ENCODE measurements around the gene SUSD1. TPM values are rescaled to one million over a fixed set of nuclear protein-coding genes. Genes with fewer than 3 reads are reported as not detected.

The SUSD1 gene
- total and polyA plus RNA-seq, 2 experiments from 2014 or later = 18.5 to 30.5 TPM

- no peaks in the 10 kb centered on the region for H4K20me1 ChIP-seq (ENCODE audit: insufficient read depth, poor library complexity, severe bottlenecking)
- H3K4me2 ChIP-seq = no peak overlapping the region
- no peak for DNase-seq (ENCODE audit: low spot score)
- TF ChIP-seq EZH2phosphoT487 (IDR thresholded peaks at IDR 0.05; ENCODE audit: low read depth, severe bottlenecking, unreplicated experiment) (no peak), CTCF (IDR thresholded peaks at IDR 0.05; ENCODE audit: poor library complexity) (no peak), EZH2 (IDR thresholded peaks at IDR 0.05; ENCODE audit: borderline replicate concordance) (no peak)
- H3K27ac ChIP-seq = no peak overlapping the region
- H3K4me3 ChIP-seq = no peak overlapping the region
- H3K9me2 ChIP-seq (replicated peaks; ENCODE audit: insufficient read depth) = no peaks in the 10 kb centered on the region
- WGBS (ENCODE audit: low lambda C conversion rate, missing lambda C conversion rate) = 92% methylated on average over 4 of the region's 4 CpGs
- peaks cover 15% of the 10 kb centered on the region for H3K4me1 ChIP-seq (ENCODE audit: insufficient read depth)
- no peaks in the 10 kb centered on the region for H3K27me3 ChIP-seq
- H3K9me3 ChIP-seq (ENCODE audit: low read depth) = no peaks in the 10 kb centered on the region
- H3K79me2 ChIP-seq = peaks cover 67% of the 10 kb centered on the region
- H3K36me3 ChIP-seq (replicated peaks; ENCODE audit: insufficient read depth, low read depth) = no peaks in the 10 kb centered on the region
- no peak overlapping the region for H2AFZ ChIP-seq
Measured at GRCh38 chr9:112158656-112159367, 16.3 kb downstream of the SUSD1 start.

- WGBS (ENCODE audit: low lambda C conversion rate, missing lambda C conversion rate) = 97% methylated on average over 5 of the region's 5 CpGs
- no peak for DNase-seq (ENCODE audit: low spot score)
- Histone ChIP-seq H3K27ac (no peak overlapping the region), H4K20me1 (ENCODE audit: insufficient read depth, poor library complexity, severe bottlenecking) (no peaks in the 10 kb centered on the region), H3K4me2 (no peak overlapping the region), H3K4me1 (ENCODE audit: insufficient read depth) (peaks cover 7% of the 10 kb centered on the region), H2AFZ (no peak overlapping the region), H3K4me3 (no peak overlapping the region), H3K9me2 (replicated peaks; ENCODE audit: insufficient read depth) (no peaks in the 10 kb centered on the region), H3K27me3 (no peaks in the 10 kb centered on the region), H3K79me2 (peaks cover 58% of the 10 kb centered on the region), H3K36me3 (replicated peaks; ENCODE audit: insufficient read depth, low read depth) (no peaks in the 10 kb centered on the region), H3K9me3 (ENCODE audit: low read depth) (no peaks in the 10 kb centered on the region)
- TF ChIP-seq EZH2phosphoT487 (IDR thresholded peaks at IDR 0.05; ENCODE audit: low read depth, severe bottlenecking, unreplicated experiment) (no peak), EZH2 (IDR thresholded peaks at IDR 0.05; ENCODE audit: borderline replicate concordance) (no peak), CTCF (IDR thresholded peaks at IDR 0.05; ENCODE audit: poor library complexity) (no peak)
Measured at GRCh38 chr9:112157961-112158360, 17.1 kb downstream of the SUSD1 start.

- H3K4me1 ChIP-seq (ENCODE audit: insufficient read depth) = peaks cover 2% of the 10 kb centered on the region
- DNase-seq (ENCODE audit: low spot score) = no peak
- TF ChIP-seq EZH2 (IDR thresholded peaks at IDR 0.05; ENCODE audit: borderline replicate concordance) = no peak
- no peak for TF ChIP-seq CTCF (IDR thresholded peaks at IDR 0.05; ENCODE audit: poor library complexity)
- no peak for TF ChIP-seq EZH2phosphoT487 (IDR thresholded peaks at IDR 0.05; ENCODE audit: low read depth, severe bottlenecking, unreplicated experiment)
- no peak overlapping the region for H3K27ac ChIP-seq
- H3K4me2 ChIP-seq = no peak overlapping the region
- H3K79me2 ChIP-seq = peaks cover 57% of the 10 kb centered on the region
- H2AFZ ChIP-seq = no peak overlapping the region
- H3K9me2 ChIP-seq (replicated peaks; ENCODE audit: insufficient read depth) = no peaks in the 10 kb centered on the region
- H3K27me3 ChIP-seq = no peaks in the 10 kb centered on the region
- no peak overlapping the region for H3K4me3 ChIP-seq
- WGBS (ENCODE audit: low lambda C conversion rate, missing lambda C conversion rate) = 96% methylated on average over 1 of the region's 1 CpG
- no peaks in the 10 kb centered on the region for H3K36me3 ChIP-seq (replicated peaks; ENCODE audit: insufficient read depth, low read depth)
- no peaks in the 10 kb centered on the region for H4K20me1 ChIP-seq (ENCODE audit: insufficient read depth, poor library complexity, severe bottlenecking)
- no peaks in the 10 kb centered on the region for H3K9me3 ChIP-seq (ENCODE audit: low read depth)
Measured at GRCh38 chr9:112157087-112157486, 18.0 kb downstream of the SUSD1 start.
